Measurements from ENCODE around the gene SUPT5H. TPM values are rescaled to one million over a fixed set of nuclear protein-coding genes. Genes with fewer than 3 reads are reported as not detected.

SUPT5H gene
- total and polyA plus RNA-seq, 2 experiments from 2014 or later, result 71.6 to 184 TPM

GRCh38 chr19:39434123-39435076 lies 11.0 kb upstream of the SUPT5H start:
- no peaks in the 10 kb centered on the region for H3K9me3 ChIP-seq (ENCODE audit: low read depth)
- TF ChIP-seq EZH2 (IDR thresholded peaks at IDR 0.05; ENCODE audit: borderline replicate concordance) (no peak), CTCF (IDR thresholded peaks at IDR 0.05; ENCODE audit: poor library complexity) (no peak)
- peaks cover 5% of the 10 kb centered on the region for H3K36me3 ChIP-seq (replicated peaks; ENCODE audit: insufficient read depth, low read depth)
- peaks cover 28% of the 10 kb centered on the region for H3K79me2 ChIP-seq
- peaks cover 18% of the 10 kb centered on the region for H3K4me1 ChIP-seq (ENCODE audit: insufficient read depth)
- DNase-seq (ENCODE audit: low spot score), result no peak
- no peaks in the 10 kb centered on the region for H3K9me2 ChIP-seq (replicated peaks; ENCODE audit: insufficient read depth)
- peak overlapping the region; percentile 95 for H3K4me2 ChIP-seq
- H2AFZ ChIP-seq, result no peak overlapping the region
- no peaks in the 10 kb centered on the region for H3K27me3 ChIP-seq
- H3K4me3 ChIP-seq, result peak overlapping the region; percentile 79
- WGBS (ENCODE audit: low lambda C conversion rate, missing lambda C conversion rate), result 70% methylated on average over 10 of the region's 10 CpGs
- peak overlapping the region; percentile 89 for H3K27ac ChIP-seq
- peaks cover 18% of the 10 kb centered on the region for H4K20me1 ChIP-seq (ENCODE audit: insufficient read depth, poor library complexity, severe bottlenecking)

- peaks cover 18% of the 10 kb centered on the region for H3K4me1 ChIP-seq (ENCODE audit: insufficient read depth)
- peak within 1 kb of the TSS; percentile 79 for H3K4me3 ChIP-seq
- peak; percentile 100 for DNase-seq (ENCODE audit: low spot score)
- peaks cover 18% of the 10 kb centered on the region for H4K20me1 ChIP-seq (ENCODE audit: insufficient read depth, poor library complexity, severe bottlenecking)
- no peaks in the 10 kb centered on the region for H3K9me3 ChIP-seq (ENCODE audit: low read depth)
- H3K9me2 ChIP-seq (replicated peaks; ENCODE audit: insufficient read depth), result no peaks in the 10 kb centered on the region
- peaks cover 28% of the 10 kb centered on the region for H3K79me2 ChIP-seq
- H2AFZ ChIP-seq, result peak within 1 kb of the TSS; percentile 5
- WGBS (ENCODE audit: low lambda C conversion rate, missing lambda C conversion rate), result 1% methylated on average over 55 of the region's 61 CpGs
- peak within 1 kb of the TSS; percentile 95 for H3K4me2 ChIP-seq
- TF ChIP-seq EZH2 (IDR thresholded peaks at IDR 0.05; ENCODE audit: borderline replicate concordance) (no peak), CTCF (IDR thresholded peaks at IDR 0.05; ENCODE audit: poor library complexity) (no peak), EZH2phosphoT487 (IDR thresholded peaks at IDR 0.05; ENCODE audit: low read depth, severe bottlenecking, unreplicated experiment) (no peak)
- no peaks in the 10 kb centered on the region for H3K27me3 ChIP-seq
- H3K36me3 ChIP-seq (replicated peaks; ENCODE audit: insufficient read depth, low read depth), result peaks cover 5% of the 10 kb centered on the region
- peak within 1 kb of the TSS; percentile 92 for H3K27ac ChIP-seq
Observed at GRCh38 chr19:39435499-39436349, 9.7 kb upstream of the SUPT5H start, which contains the start of gene RPS16. Gene RPS16 (minus strand): TSS chr19:39435949. CDS start chr19:39435895, 54 bp downstream.

DNA sequence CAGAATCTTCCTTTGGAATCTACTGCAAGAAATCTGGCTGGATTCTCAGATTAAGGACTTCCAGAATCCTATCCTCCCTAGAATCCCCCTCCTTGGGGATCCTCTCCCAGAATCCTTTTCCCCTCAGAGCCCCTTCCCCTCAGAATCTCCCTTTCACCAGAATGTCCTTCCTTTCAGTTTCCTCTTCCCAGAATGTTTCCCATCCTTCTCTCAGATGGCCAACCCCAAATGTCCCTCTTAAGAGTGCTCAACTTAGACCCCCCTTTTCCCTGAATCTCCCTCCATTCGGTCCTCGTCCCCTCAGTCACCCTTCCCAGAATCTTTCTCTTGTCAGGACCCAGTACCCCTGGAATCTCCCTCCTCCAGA lies 9.0 kb upstream of the SUPT5H start:
- TF ChIP-seq CTCF (IDR thresholded peaks at IDR 0.05; ENCODE audit: poor library complexity) (no peak), EZH2 (IDR thresholded peaks at IDR 0.05; ENCODE audit: borderline replicate concordance) (no peak), EZH2phosphoT487 (IDR thresholded peaks at IDR 0.05; ENCODE audit: low read depth, severe bottlenecking, unreplicated experiment) (no peak)
- Histone ChIP-seq H2AFZ (no peak overlapping the region), H3K9me2 (replicated peaks; ENCODE audit: insufficient read depth) (no peaks in the 10 kb centered on the region), H3K4me2 (peak overlapping the region; percentile 84), H3K27me3 (no peaks in the 10 kb centered on the region), H3K9me3 (ENCODE audit: low read depth) (no peaks in the 10 kb centered on the region), H3K4me3 (peak overlapping the region; percentile 26), H3K36me3 (replicated peaks; ENCODE audit: insufficient read depth, low read depth) (peaks cover 5% of the 10 kb centered on the region), H3K27ac (peak overlapping the region; percentile 92), H4K20me1 (ENCODE audit: insufficient read depth, poor library complexity, severe bottlenecking) (peaks cover 18% of the 10 kb centered on the region), H3K4me1 (ENCODE audit: insufficient read depth) (peaks cover 18% of the 10 kb centered on the region), H3K79me2 (peaks cover 28% of the 10 kb centered on the region)
- DNase-seq (ENCODE audit: low spot score), result no peak
- 0% methylated on average over 2 of the region's 2 CpGs for WGBS (ENCODE audit: low lambda C conversion rate, missing lambda C conversion rate)

Data from hepatocyte (in vitro differentiated cells).